GM12874 (cell line): ENCODE measurements around the gene SEBOX.

Experiments
- TF ChIP-seq, protein P1 (sequence below): IDR thresholded peaks from 2 replicates; pipeline ENCODE4 v1.5.1; 2011; ENCODE audit warnings: low read depth, mild to moderate bottlenecking, control low read depth, low read length, moderate library complexity; ENCODE audit not compliant: insufficient read depth

SEBOX gene

DNA sequence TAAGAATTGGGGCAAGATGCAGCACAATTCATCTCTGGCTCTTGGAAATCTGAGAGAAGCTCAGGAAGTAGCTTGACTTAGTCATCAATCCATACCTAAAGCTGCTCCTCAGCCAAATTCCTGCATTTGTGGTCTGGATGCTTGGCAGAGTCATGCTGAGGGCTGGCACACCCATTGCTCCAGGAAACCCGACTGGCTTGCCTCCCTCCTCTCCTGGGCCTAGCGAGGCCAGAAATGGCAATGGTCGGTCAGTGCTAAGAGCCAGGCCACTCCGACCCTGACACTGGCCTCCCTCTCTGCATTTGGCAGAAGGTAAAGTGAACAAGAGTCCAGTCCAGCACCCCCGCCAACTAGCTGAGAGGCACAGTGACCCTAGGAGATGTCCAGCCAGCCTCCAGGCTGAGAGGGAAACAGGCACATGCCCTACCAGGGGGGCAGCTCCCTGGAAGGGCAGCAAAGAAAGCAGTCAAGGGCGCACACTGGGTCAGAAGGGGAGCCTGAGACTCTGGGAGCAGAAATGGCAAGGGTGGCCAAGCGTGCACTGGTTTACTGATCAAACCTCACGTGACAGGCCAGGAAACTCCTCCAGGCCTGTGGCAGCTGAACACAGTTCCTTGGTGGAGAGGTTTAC is 17.6 kb downstream of the SEBOX start:
- TF ChIP-seq, protein P1, sequence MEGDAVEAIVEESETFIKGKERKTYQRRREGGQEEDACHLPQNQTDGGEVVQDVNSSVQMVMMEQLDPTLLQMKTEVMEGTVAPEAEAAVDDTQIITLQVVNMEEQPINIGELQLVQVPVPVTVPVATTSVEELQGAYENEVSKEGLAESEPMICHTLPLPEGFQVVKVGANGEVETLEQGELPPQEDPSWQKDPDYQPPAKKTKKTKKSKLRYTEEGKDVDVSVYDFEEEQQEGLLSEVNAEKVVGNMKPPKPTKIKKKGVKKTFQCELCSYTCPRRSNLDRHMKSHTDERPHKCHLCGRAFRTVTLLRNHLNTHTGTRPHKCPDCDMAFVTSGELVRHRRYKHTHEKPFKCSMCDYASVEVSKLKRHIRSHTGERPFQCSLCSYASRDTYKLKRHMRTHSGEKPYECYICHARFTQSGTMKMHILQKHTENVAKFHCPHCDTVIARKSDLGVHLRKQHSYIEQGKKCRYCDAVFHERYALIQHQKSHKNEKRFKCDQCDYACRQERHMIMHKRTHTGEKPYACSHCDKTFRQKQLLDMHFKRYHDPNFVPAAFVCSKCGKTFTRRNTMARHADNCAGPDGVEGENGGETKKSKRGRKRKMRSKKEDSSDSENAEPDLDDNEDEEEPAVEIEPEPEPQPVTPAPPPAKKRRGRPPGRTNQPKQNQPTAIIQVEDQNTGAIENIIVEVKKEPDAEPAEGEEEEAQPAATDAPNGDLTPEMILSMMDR, result no peak

DNA sequence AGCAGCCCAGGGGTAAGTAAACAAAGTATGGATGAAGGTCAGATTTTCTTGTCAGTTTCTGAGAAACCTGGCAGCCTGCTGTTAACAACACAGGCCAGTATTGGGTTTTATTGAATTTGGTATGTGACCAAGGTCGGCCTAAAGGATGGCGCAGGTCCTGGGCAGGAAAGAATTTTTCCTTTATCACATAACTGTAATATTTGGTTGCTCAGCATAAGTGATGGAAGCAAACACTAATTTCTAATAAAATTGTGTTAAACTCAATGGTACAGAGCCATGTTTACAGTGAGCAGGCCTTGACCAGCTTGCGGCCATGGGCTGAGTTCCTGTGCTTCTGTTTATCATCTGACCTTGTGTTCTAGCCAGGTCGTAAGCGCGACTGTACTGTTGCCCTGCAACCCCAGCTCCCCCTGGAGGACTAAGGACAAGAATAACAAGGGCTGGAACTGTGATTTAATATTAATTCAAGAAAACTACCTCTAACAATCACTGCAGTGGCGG is 18.2 kb downstream of the SEBOX start:
- TF ChIP-seq, protein P1, result no peak

DNA sequence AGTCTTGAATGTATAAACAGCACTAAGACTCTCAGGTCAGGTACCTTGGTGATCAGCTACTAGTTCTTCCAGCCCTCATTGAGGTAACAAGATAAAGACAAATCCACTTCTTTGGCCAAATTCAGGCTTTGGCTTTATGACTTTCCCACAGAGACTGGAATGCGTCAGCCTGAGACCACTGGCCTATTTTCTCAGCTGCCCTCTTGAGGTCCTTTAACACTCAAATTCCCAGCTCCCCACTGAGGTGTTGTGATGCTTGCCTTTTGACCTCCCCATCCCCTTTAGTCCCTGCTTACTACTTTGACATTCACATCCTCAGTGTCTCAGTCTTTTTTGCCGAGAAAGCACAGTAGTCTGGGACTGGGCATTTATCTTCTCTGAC is 18.8 kb downstream of the SEBOX start:
- TF ChIP-seq, protein P1, result no peak

- TF ChIP-seq, protein P1, result no peak
Measured at GRCh38 chr17:28345419-28346198, 19.4 kb downstream of the SEBOX start.

- TF ChIP-seq, protein P1, result no peak
Measured at GRCh38 chr17:28344435-28344901, 20.5 kb downstream of the SEBOX start.

DNA sequence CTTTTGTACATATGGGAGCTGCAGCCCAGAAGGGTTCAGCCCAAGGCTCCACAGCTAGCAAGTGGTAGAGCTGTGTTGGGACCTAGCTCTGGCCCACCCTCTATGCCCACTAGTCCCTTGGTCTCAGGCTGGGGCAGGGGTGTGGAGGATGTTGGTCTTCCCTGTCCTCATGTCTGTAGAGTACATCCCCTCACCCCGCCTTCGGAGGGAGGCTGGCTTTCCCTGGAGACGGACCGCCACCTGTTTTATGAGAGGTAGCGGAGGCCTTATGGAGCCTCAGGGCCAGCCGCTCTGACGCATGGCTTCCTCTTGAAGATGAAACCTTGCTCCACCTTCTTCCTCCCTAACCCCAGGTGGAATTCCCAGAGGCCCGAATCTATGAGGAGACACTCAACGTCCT is 21.0 kb downstream of the SEBOX start:
- TF ChIP-seq, protein P1, result no peak

- TF ChIP-seq, protein P1, result no peak
Measured at GRCh38 chr17:28343491-28343932, 21.5 kb downstream of the SEBOX start.
